SK-N-SH (cell line): Measurements from ENCODE around the gene DAPP1. TPM values are rescaled to one million over a fixed set of nuclear protein-coding genes. Genes with fewer than 3 reads are reported as not detected.
A peak's percentile ranks its signal among the peaks of the same experiment; 100 is the strongest.

Source experiments
- CTCF ChIA-PET: fragments of 300-600, 350-600 bp; formaldehyde crosslinking; extraction: SDS; loops from one replicate; lab custom pipeline; 2021; lab: Yijun Ruan, JAX
- POLR2A ChIA-PET: fragments of 350-600 bp; sonication (Branson Sonifier 250); formaldehyde crosslinking; extraction: SDS; loops from one replicate; lab custom pipeline; 2020; ENCODE audit warnings: antibody characterized with exemption, inconsistent platforms; lab: Yijun Ruan, JAX
- DNase-seq: peaks from one replicate; pipeline ENCODE4 v3.0.0; 2012
- H2AFZ ChIP-seq: fragments of 200-600 bp; sonication (generic); 2 replicates; pipeline ENCODE4 v1.8.1; 2016; ENCODE audit warnings: antibody characterized with exemption, mild to moderate bottlenecking, low read depth
- H3F3A ChIP-seq: fragments of 200-600 bp; sonication (generic); replicated peaks from 2 replicates; pipeline ENCODE3; 2016; ENCODE audit warnings: antibody characterized with exemption, mild to moderate bottlenecking; ENCODE audit not compliant: insufficient read depth
- H3K27ac ChIP-seq, 2 experiments: fragments of 200-500 bp in 1 of 2; fragments of 200-600 bp in 1 of 2; sonication (Bioruptor generic) in 1 of 2; sonication (generic), shearing (Covaris generic) in 1 of 2; 2 replicates each; pipeline versions ENCODE4 v1.5.1 to v1.6.1; 2014 to 2016; ENCODE audit warnings: low read depth in 2 of 2, inconsistent platforms in 1 of 2, low read length in 1 of 2, mild to moderate bottlenecking in 1 of 2, mixed read lengths in 1 of 2
- H3K27me3 ChIP-seq: fragments of 200-600 bp; sonication (generic), shearing (Covaris generic); 2 replicates; pipeline ENCODE4 v1.6.1; 2016; ENCODE audit warnings: mixed run types; ENCODE audit not compliant: insufficient read depth
- H3K36me3 ChIP-seq, 2 experiments: fragments of 200-500 bp in 1 of 2; fragments of 200-600 bp in 1 of 2; sonication (Bioruptor generic) in 1 of 2; sonication (generic) in 1 of 2; replicated peaks in 1 of 2; 2 replicates each; pipeline versions ENCODE3 to v1.5.1; 2014 to 2016; ENCODE audit warnings: low read length in 1 of 2, mild to moderate bottlenecking in 1 of 2; ENCODE audit not compliant: insufficient read depth in 2 of 2, control insufficient read depth in 1 of 2
- H3K4me1 ChIP-seq, 2 experiments: fragments of 200-500 bp in 1 of 2; fragments of 200-600 bp in 1 of 2; sonication (Bioruptor generic) in 1 of 2; sonication (generic), shearing (Covaris generic) in 1 of 2; 2 replicates each; pipeline versions ENCODE4 v1.5.1 to v1.6.1; 2014 to 2016; ENCODE audit warnings: low read depth in 1 of 2, low read length in 1 of 2, mixed run types in 1 of 2; ENCODE audit not compliant: insufficient read depth in 2 of 2, control insufficient read depth in 1 of 2
- H3K4me2 ChIP-seq: fragments of 200-600 bp; sonication (generic), shearing (Covaris generic); 2 replicates; pipeline ENCODE4 v1.6.1; 2017; ENCODE audit warnings: mixed run types
- H3K4me3 ChIP-seq, 2 experiments: fragments of 200-500 bp in 1 of 2; fragments of 200-600 bp in 1 of 2; sonication (Bioruptor generic) in 1 of 2; sonication (generic), shearing (Covaris generic) in 1 of 2; 2 replicates each; pipeline versions ENCODE4 v1.5.1 to v1.8.1; 2014 to 2016; ENCODE audit warnings: low read depth in 2 of 2, inconsistent platforms in 1 of 2, low read length in 1 of 2, mild to moderate bottlenecking in 1 of 2, mixed read lengths in 1 of 2, moderate library complexity in 1 of 2
- H3K79me2 ChIP-seq: fragments of 200-600 bp; sonication (generic); 2 replicates; pipeline ENCODE4 v1.8.1; 2017; ENCODE audit warnings: mild to moderate bottlenecking; ENCODE audit not compliant: insufficient read depth
- H3K9ac ChIP-seq: fragments of 200-600 bp; sonication (generic); 2 replicates; pipeline ENCODE4 v1.6.1; 2017; ENCODE audit warnings: mixed run types
- H3K9me2 ChIP-seq: fragments of 200-600 bp; sonication (generic); 2 replicates; pipeline ENCODE4 v1.6.1; 2017; ENCODE audit warnings: mixed run types
- H3K9me3 ChIP-seq: fragments of 200-600 bp; sonication (generic); 2 replicates; pipeline ENCODE4 v1.6.1; 2017; ENCODE audit warnings: mixed run types, mild to moderate bottlenecking, moderate library complexity
- H4K20me1 ChIP-seq: fragments of 200-600 bp; sonication (generic); 2 replicates; pipeline ENCODE4 v1.6.1; 2017; ENCODE audit warnings: mild to moderate bottlenecking, mixed run types; ENCODE audit not compliant: insufficient read depth
- CHD2 ChIP-seq: fragments of 150-350 bp; IDR thresholded peaks from 2 replicates; pipeline ENCODE4 v1.6.1; 2018; ENCODE audit warnings: low read length; ENCODE audit not compliant: partially characterized antibody
- EZH2phosphoT487 ChIP-seq: fragments of 200-600 bp; sonication (generic); IDR thresholded peaks from 2 replicates; pipeline ENCODE4 v1.6.1; 2017; ENCODE audit warnings: low read depth, mixed run types, mild to moderate bottlenecking, antibody characterized with exemption, moderate library complexity, borderline replicate concordance
- FOSL2 ChIP-seq: IDR thresholded peaks from 2 replicates; pipeline ENCODE4 v1.4.0; 2012; ENCODE audit warnings: low read depth, mild to moderate bottlenecking, moderate library complexity, borderline replicate concordance
- FOXJ3 ChIP-seq: sonication (generic); formaldehyde crosslinking; IDR thresholded peaks from 2 replicates; pipeline ENCODE4 v1.5.1; 2020; ENCODE audit warnings: mild to moderate bottlenecking, missing genetic modification reagents
- FOXM1 ChIP-seq: IDR thresholded peaks from 2 replicates; pipeline ENCODE4 v1.4.0; 2012; ENCODE audit warnings: low read depth, mild to moderate bottlenecking
- GABPA ChIP-seq: IDR thresholded peaks from 2 replicates; pipeline ENCODE4 v1.4.0; 2012; ENCODE audit warnings: low read depth, mild to moderate bottlenecking
- MXI1 ChIP-seq: IDR thresholded peaks from 2 replicates; pipeline ENCODE4 v1.6.1; 2012; ENCODE audit warnings: mild to moderate bottlenecking, low read depth, low read length, improper control_type of control experiment
- NFIC ChIP-seq: IDR thresholded peaks from 2 replicates; pipeline ENCODE4 v1.4.0; 2012; ENCODE audit warnings: borderline replicate concordance
- NRF1 ChIP-seq: IDR thresholded peaks from 2 replicates; pipeline ENCODE4 v1.6.1; 2012; ENCODE audit warnings: low read depth, mild to moderate bottlenecking, low read length
- RAD21 ChIP-seq: IDR thresholded peaks from 2 replicates; pipeline ENCODE4 v1.6.1; 2012; ENCODE audit warnings: mild to moderate bottlenecking, low read length
- RCOR1 ChIP-seq: fragments of 150-350 bp; IDR thresholded peaks from 2 replicates; pipeline ENCODE4 v1.6.1; 2017; ENCODE audit warnings: antibody characterized with exemption, low read length
- RFX5 ChIP-seq: IDR thresholded peaks from 2 replicates; pipeline ENCODE4 v1.6.1; 2012; ENCODE audit warnings: mild to moderate bottlenecking, improper control_type of control experiment, low read length
- RXRA ChIP-seq: IDR thresholded peaks from 2 replicates; pipeline ENCODE4 v1.4.0; 2012; ENCODE audit warnings: low read depth, mild to moderate bottlenecking, borderline replicate concordance
- SIN3A ChIP-seq: IDR thresholded peaks from 2 replicates; pipeline ENCODE4 v1.6.1; 2012; ENCODE audit warnings: low read depth, mild to moderate bottlenecking, low read length, moderate library complexity, borderline replicate concordance
- TEAD4 ChIP-seq: IDR thresholded peaks from 2 replicates; pipeline ENCODE4 v1.4.0; 2012; ENCODE audit warnings: mild to moderate bottlenecking, borderline replicate concordance; ENCODE audit not compliant: insufficient read depth
- WGBS: methylation state at CpG from one replicate; pipeline ENCODE4 v1.1.6; 2017; ENCODE audit warnings: low lambda C conversion rate; 5-methylcytosine and 5-hydroxymethylcytosine counted together
- polyA plus RNA-seq, 3 experiments: library from polyadenylated mRNA; depleted of rRNA; stranded (reverse); fragments of >200 nt; gene quantifications; 2 replicates each; pipeline ENCODE4 v1.2.3, GENCODE V29; 2012
- TF ChIP-seq, protein P1 (sequence below): IDR thresholded peaks from 2 replicates; pipeline ENCODE4; 2012
- TF ChIP-seq, protein P2 (sequence below): IDR thresholded peaks from 2 replicates; pipeline ENCODE4 v1.4.0; 2012; ENCODE audit warnings: low read depth, borderline replicate concordance
- TF ChIP-seq, protein P3 (sequence below): fragments of 200-600 bp; sonication (generic); IDR thresholded peaks from 2 replicates; pipeline ENCODE4 v1.6.1; 2017; ENCODE audit warnings: antibody characterized with exemption, mild to moderate bottlenecking, moderate library complexity
- TF ChIP-seq, protein P4 (sequence below): fragments of 150-350 bp; IDR thresholded peaks from 2 replicates; pipeline ENCODE4 v1.6.1; 2016; ENCODE audit warnings: mild to moderate bottlenecking, low read depth, low read length
- TF ChIP-seq, protein P5 (sequence below): fragments of 150-350 bp; IDR thresholded peaks from 2 replicates; pipeline ENCODE4 v1.6.1; 2017; ENCODE audit warnings: antibody characterized with exemption, low read length, low read depth, borderline replicate concordance

DAPP1 gene
- polyA plus RNA-seq, 1 of the 3 experiments (the other 2 are of a cell fraction), result not detected

DNA sequence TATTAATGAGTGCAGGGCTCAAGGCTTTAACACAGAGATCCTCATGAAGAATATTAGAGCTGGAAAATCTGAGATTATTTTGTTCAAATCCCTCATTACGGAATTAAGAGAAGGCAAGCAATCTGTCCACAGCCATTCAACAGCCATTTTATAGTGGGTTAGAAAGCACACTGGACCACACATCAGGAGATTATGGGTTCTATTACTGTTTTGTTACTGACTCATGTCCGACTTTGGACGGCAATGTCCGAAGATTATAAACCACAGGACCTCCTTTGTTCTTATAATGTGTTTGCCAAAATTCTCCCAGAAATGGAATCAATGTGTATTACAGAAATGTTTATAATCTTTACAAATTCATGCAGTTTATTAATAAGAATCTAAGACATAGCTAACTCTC lies 69.5 kb downstream of the DAPP1 start:
- no peaks in the 10 kb centered on the region for H3K9me2 ChIP-seq
- no peak overlapping the region for H3K9ac ChIP-seq
- no peaks in the 10 kb centered on the region for H3K27me3 ChIP-seq
- peaks cover 67 to 70% of the 10 kb centered on the region in 2 experiments for H3K36me3 ChIP-seq
- H3K4me2 ChIP-seq, result no peak overlapping the region
- H3K4me1 ChIP-seq, result no peaks in the 10 kb centered on the region; a peak in 1 of 4 replicates
- POLR2A ChIA-PET, result no interaction called here
- WGBS, result 96% methylated on average over 4 of the region's 4 CpGs
- CTCF ChIA-PET, result interaction anchor here (0.8 to 1.7 kb wide), 2 partner anchors 78 to 423 kb away, joined by 3 to 6 read pairs; no protein-coding TSS in a partner anchor
- TF ChIP-seq GABPA (no peak), RCOR1 (no peak), FOXM1 (no peak), FOSL2 (no peak), EZH2phosphoT487 (no peak), MXI1 (no peak), RFX5 (no peak)
- TF ChIP-seq, protein P1, sequence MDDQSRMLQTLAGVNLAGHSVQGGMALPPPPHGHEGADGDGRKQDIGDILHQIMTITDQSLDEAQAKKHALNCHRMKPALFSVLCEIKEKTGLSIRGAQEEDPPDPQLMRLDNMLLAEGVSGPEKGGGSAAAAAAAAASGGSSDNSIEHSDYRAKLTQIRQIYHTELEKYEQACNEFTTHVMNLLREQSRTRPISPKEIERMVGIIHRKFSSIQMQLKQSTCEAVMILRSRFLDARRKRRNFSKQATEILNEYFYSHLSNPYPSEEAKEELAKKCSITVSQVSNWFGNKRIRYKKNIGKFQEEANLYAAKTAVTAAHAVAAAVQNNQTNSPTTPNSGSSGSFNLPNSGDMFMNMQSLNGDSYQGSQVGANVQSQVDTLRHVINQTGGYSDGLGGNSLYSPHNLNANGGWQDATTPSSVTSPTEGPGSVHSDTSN, result no peak
- TF ChIP-seq, protein P2, sequence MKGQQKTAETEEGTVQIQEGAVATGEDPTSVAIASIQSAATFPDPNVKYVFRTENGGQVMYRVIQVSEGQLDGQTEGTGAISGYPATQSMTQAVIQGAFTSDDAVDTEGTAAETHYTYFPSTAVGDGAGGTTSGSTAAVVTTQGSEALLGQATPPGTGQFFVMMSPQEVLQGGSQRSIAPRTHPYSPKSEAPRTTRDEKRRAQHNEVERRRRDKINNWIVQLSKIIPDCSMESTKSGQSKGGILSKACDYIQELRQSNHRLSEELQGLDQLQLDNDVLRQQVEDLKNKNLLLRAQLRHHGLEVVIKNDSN, result no peak
- TF ChIP-seq, protein P3, sequence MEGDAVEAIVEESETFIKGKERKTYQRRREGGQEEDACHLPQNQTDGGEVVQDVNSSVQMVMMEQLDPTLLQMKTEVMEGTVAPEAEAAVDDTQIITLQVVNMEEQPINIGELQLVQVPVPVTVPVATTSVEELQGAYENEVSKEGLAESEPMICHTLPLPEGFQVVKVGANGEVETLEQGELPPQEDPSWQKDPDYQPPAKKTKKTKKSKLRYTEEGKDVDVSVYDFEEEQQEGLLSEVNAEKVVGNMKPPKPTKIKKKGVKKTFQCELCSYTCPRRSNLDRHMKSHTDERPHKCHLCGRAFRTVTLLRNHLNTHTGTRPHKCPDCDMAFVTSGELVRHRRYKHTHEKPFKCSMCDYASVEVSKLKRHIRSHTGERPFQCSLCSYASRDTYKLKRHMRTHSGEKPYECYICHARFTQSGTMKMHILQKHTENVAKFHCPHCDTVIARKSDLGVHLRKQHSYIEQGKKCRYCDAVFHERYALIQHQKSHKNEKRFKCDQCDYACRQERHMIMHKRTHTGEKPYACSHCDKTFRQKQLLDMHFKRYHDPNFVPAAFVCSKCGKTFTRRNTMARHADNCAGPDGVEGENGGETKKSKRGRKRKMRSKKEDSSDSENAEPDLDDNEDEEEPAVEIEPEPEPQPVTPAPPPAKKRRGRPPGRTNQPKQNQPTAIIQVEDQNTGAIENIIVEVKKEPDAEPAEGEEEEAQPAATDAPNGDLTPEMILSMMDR, result no peak
- no peaks in the 10 kb centered on the region for H4K20me1 ChIP-seq
- H3K9me3 ChIP-seq, result no peaks in the 10 kb centered on the region
- no peak for DNase-seq
- peaks cover 26% of the 10 kb centered on the region for H3F3A ChIP-seq
- peaks cover 47% of the 10 kb centered on the region for H3K79me2 ChIP-seq
- no peak overlapping the region for H3K4me3 ChIP-seq
- 0 out of 4 replicates have a peak overlapping the region, but pooled peaks of 1 of the 2 experiments have one; percentile 7 for H3K27ac ChIP-seq
- no peak overlapping the region for H2AFZ ChIP-seq

DNA sequence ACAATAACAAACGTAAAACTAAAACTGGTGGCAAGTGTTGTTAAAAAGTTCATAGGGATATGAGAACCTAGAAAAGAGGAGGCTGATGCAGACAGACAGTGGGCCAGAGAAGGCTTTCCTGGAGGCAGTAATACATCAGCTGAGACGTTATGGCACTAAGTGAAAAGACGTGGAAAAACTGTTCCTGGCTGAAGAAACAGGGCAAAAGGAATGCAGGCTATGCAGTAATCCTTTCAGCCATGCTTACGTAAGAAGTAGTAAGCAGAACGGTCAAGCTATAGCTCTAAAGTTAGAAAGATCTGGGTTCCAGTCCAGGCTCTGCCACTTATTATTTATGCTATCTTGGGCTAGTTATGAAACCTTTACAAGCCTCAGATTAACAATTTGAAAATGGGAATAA lies 71.2 kb downstream of the DAPP1 start:
- 81% methylated on average over 5 of the region's 5 CpGs for whole genome bisulfite sequencing
- DNase-seq, result no peak
- CTCF ChIA-PET, result interaction anchor here (0.9 kb wide), 1 partner anchor 80 kb away, joined by 3 read pairs; no protein-coding TSS in a partner anchor
- Histone ChIP-seq H2AFZ (no peak overlapping the region), H3K4me2 (no peak overlapping the region), H3K9me2 (no peaks in the 10 kb centered on the region), H3K79me2 (peaks cover 64% of the 10 kb centered on the region), H3K9me3 (no peaks in the 10 kb centered on the region), H3K4me1 (no peaks in the 10 kb centered on the region; a peak in 2 of 4 replicates), H3K9ac (no peak overlapping the region), H3K27me3 (no peaks in the 10 kb centered on the region), H4K20me1 (no peaks in the 10 kb centered on the region), H3K36me3 (peaks cover 59 to 64% of the 10 kb centered on the region in 2 experiments), H3K27ac (no peak overlapping the region), H3K4me3 (no peak overlapping the region), H3F3A (peaks cover 31% of the 10 kb centered on the region)
- POLR2A ChIA-PET, result no interaction called here
- no peak for TF ChIP-seq RXRA
- no peak for TF ChIP-seq RAD21
- no peak for TF ChIP-seq CHD2
- TF ChIP-seq NRF1, result no peak
- no peak for TF ChIP-seq FOSL2
- TF ChIP-seq FOXJ3, result no peak
- TF ChIP-seq, protein P4, sequence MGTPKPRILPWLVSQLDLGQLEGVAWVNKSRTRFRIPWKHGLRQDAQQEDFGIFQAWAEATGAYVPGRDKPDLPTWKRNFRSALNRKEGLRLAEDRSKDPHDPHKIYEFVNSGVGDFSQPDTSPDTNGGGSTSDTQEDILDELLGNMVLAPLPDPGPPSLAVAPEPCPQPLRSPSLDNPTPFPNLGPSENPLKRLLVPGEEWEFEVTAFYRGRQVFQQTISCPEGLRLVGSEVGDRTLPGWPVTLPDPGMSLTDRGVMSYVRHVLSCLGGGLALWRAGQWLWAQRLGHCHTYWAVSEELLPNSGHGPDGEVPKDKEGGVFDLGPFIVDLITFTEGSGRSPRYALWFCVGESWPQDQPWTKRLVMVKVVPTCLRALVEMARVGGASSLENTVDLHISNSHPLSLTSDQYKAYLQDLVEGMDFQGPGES, result no peak
- no peak for TF ChIP-seq TEAD4
- TF ChIP-seq, protein P5, sequence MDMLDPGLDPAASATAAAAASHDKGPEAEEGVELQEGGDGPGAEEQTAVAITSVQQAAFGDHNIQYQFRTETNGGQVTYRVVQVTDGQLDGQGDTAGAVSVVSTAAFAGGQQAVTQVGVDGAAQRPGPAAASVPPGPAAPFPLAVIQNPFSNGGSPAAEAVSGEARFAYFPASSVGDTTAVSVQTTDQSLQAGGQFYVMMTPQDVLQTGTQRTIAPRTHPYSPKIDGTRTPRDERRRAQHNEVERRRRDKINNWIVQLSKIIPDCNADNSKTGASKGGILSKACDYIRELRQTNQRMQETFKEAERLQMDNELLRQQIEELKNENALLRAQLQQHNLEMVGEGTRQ, result no peak
- no peak for TF ChIP-seq MXI1
- no peak for TF ChIP-seq NFIC
- TF ChIP-seq SIN3A, result no peak
- TF ChIP-seq, protein P1, result no peak
